ENCODE results near the gene KIAA1586.

GRCh38 chr6:57017841-57018240 lies 28.7 kb upstream of the KIAA1586 start:
- TF ChIP-seq CTCF (IDR thresholded peaks at IDR 0.05; ENCODE audit: extremely low read depth in 1 of 2, insufficient read depth in 1 of 2, low read depth in 1 of 2, low read length in 2 of 2): no peak
- no peak for TF ChIP-seq POLR2AphosphoS5 (IDR thresholded peaks at IDR 0.05; ENCODE audit: insufficient read depth, low read depth, low read length)
- no peak for TF ChIP-seq EZH2 (IDR thresholded peaks at IDR 0.05; ENCODE audit: borderline replicate concordance, low read depth, low read length, severe bottlenecking)

Data from endothelial cell of umbilical vein (primary cell).